Kidney epithelial cell (primary cell): Measurements from ENCODE around the gene ADSS1. TPM values are rescaled to one million over a fixed set of nuclear protein-coding genes. Genes with fewer than 3 reads are reported as not detected.

Experiments
- DNase-seq: peaks from one replicate; pipeline ENCODE4 v3.0.0-alpha.2; 2010; ENCODE audit warnings: low read depth
- H3K27me3 ChIP-seq: 2 replicates; pipeline ENCODE4 v1.6.0; 2011; ENCODE audit warnings: low read length; ENCODE audit not compliant: control insufficient read depth, insufficient read depth
- H3K36me3 ChIP-seq: 2 replicates; pipeline ENCODE4 v1.5.1; 2011; ENCODE audit warnings: low read length; ENCODE audit not compliant: control insufficient read depth, insufficient read depth
- H3K4me3 ChIP-seq: 2 replicates; pipeline ENCODE4 v1.5.1; 2011; ENCODE audit warnings: low read depth, mild to moderate bottlenecking, control low read depth, low read length
- total RNA-seq: library from RNA; depleted of rRNA; stranded (reverse); fragments of >200 nt; gene quantifications from 2 replicates; pipeline ENCODE4 v1.2.3, GENCODE V29; 2015
- TF ChIP-seq, protein P1 (sequence below): IDR thresholded peaks from 2 replicates; pipeline ENCODE4 v1.5.1; 2011; ENCODE audit warnings: mild to moderate bottlenecking, moderate library complexity, low read length, control low read depth, inconsistent platforms; ENCODE audit not compliant: insufficient read depth, poor library complexity, severe bottlenecking

ADSS1 gene
- total RNA-seq, 1 donor from 2014 or later, result 10.3 TPM

- Histone ChIP-seq H3K27me3 (no peaks in the 10 kb centered on the region), H3K36me3 (peaks cover 1% of the 10 kb centered on the region), H3K4me3 (no peak overlapping the region)
- DNase-seq, result no peak
- TF ChIP-seq, protein P1, sequence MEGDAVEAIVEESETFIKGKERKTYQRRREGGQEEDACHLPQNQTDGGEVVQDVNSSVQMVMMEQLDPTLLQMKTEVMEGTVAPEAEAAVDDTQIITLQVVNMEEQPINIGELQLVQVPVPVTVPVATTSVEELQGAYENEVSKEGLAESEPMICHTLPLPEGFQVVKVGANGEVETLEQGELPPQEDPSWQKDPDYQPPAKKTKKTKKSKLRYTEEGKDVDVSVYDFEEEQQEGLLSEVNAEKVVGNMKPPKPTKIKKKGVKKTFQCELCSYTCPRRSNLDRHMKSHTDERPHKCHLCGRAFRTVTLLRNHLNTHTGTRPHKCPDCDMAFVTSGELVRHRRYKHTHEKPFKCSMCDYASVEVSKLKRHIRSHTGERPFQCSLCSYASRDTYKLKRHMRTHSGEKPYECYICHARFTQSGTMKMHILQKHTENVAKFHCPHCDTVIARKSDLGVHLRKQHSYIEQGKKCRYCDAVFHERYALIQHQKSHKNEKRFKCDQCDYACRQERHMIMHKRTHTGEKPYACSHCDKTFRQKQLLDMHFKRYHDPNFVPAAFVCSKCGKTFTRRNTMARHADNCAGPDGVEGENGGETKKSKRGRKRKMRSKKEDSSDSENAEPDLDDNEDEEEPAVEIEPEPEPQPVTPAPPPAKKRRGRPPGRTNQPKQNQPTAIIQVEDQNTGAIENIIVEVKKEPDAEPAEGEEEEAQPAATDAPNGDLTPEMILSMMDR, result no peak
Observed at GRCh38 chr14:104776961-104777807, 53.2 kb downstream of the ADSS1 start.

- Histone ChIP-seq H3K36me3 (peaks cover 1% of the 10 kb centered on the region), H3K4me3 (no peak overlapping the region)
Observed at GRCh38 chr14:104777808-104778249, 53.8 kb downstream of the ADSS1 start.

DNA sequence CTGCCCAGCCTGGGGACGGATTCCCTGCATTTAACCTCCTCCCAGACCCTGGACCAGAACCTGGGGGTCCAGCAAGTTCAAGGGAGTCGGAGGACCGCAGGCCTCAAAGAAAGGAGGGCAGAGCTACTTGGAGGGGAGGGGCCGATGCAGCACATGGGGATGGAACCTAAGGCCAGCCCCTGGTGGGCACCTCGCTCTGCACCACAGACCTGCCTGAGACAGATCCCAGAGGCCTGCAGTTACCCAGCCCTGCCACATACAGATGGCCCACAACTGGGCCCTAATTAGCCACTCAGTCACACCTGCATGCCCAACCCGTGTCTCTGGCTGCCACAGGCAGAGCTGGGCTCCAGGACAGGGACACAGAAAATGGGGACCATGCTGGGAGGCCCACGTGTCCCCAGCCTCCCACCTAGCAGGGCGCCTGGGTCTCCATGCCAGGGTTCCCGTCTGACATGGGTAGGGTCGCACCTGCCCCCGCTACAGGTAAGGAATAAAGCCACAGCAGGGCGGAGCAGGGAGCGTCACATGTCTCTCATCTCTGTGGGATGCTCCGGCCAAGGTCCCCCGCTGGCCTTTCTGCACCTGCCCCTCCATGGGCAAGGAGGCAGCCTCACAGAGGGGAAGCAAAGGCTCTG, 54.8 kb downstream of the ADSS1 start:
- Histone ChIP-seq H3K4me3 (no peak overlapping the region), H3K27me3 (no peaks in the 10 kb centered on the region), H3K36me3 (peaks cover 1% of the 10 kb centered on the region)
- DNase-seq, result no peak
- TF ChIP-seq, protein P1, result no peak

More at GRCh38 chr14:104777808-104778249, 53.8 kb downstream of the ADSS1 start:
- no peaks in the 10 kb centered on the region for H3K27me3 ChIP-seq
- TF ChIP-seq, protein P1, result no peak
- no peak for DNase-seq

DNA sequence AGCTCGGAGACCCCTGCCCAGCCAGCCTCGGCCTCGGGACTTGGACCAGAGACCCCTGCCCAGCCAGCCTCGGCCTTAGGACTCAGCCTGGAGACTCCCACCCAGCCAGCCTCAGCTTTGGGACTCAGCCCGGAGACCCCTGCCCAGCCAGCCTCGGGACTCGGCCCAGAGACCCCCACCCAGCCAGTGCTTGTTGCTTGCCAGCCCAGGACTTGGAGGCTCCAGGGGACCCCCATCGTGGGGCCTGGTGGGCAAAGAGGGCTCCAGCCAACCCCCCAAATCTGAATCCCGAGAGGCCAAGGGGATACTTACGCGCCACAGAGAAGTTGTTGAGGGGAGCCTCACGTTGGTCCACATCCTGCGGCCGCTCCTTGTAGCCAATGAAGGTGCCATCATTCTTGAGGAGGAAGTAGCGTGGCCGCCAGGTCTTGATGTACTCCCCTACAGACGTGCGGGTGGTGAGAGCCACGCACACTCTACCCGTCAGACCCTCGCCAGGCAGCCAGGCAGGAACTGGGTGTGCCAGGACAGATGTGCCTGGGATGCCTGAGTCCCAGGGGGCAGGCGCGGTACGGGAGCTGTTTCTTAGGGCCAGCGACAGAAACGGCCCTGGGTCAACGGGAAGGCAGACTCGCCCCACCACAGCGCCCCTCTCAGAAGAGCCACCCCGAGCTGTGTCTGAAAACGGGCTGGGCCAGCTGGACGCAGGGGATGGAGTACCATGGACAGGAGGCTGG, 55.9 kb downstream of the ADSS1 start:
- Histone ChIP-seq H3K27me3 (no peaks in the 10 kb centered on the region), H3K4me3 (no peak overlapping the region), H3K36me3 (no peaks in the 10 kb centered on the region)
- DNase-seq, result no peak
- TF ChIP-seq, protein P1, result no peak

DNA sequence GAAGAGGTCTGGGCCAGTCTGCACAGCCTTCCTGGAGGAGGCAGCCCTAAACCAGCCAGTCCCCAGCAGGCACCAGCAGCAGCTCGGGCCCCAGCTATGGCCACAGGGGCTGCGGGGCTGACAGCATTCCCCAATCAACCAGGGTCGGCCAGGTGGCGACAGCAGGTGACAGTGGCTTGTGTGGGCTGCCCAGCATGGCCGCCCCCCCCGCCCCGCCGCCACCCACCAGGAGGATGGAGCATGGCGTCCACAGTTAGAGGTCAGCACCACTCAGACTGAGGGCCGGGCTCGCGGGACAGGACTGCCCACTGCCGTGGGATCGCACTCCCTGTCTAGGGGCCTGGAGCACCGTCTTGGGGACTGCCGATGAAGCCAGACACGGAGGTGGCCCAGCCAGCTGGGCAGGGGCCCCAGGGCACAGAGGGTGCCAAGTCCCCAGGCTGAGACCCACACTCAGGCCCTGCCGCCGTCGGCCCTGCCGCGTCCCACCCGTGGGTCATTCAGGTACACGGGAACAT, 56.5 kb downstream of the ADSS1 start:
- Histone ChIP-seq H3K27me3 (no peaks in the 10 kb centered on the region), H3K36me3 (no peaks in the 10 kb centered on the region), H3K4me3 (no peak overlapping the region)
- TF ChIP-seq, protein P1, result no peak
- DNase-seq, result no peak
